GM19023 (cell line): ENCODE data around the gene RBL1.
"Not testable (repeated sequence)": the region's sequence is repeated elsewhere in the genome, so short reads cannot be mapped to it uniquely, and the experiment has no call there.

Source experiments
- ATAC-seq: cut with Tn5 transposase; IDR thresholded peaks from one replicate; pipeline ENCODE4 v1.9.1; 2021; ENCODE audit warnings: mild to moderate bottlenecking, moderate library complexity; ENCODE audit not compliant: unreplicated experiment

The RBL1 gene

DNA sequence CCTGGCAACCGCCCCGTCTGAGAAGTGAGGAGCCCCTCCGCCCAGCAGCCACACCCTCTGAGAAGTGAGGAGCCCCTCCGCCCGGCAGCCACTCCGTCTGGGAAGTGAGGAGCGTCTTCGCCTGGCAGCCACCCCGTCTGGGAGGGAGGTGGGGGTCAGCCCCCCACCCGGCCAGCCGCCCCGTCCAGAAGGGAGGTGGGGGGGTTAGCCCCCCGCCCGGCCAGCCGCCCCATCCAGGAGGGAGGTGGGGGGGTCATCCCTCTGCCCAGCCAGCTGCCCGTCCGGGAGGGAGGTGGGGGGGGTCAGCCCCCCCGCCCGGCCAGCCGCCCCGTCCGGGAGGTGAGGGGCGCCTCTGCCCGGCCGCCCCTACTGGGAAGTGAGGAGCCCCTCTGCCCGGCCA is 95.6 kb downstream of the RBL1 start:
- ATAC-seq = not testable (repeated sequence)

DNA sequence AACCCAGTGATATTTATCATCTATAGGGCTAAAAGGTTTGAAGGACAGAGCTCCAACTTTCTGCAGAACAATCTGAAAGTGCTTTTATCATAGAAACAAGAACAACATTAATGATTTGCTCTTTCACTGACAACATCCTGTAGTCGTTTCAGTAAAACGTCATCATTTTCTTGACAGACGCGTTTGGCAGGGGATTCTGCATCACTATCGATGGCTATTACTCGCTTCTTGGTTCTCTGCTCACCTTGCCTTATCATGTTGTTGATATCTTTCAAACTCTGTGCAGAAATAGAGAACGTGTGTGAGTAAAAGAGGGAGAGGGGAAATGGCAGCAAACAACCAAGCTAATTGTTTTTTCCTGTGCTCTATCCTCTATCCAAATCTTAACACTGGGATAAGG is 97.1 kb downstream of the RBL1 start:
- no peak for ATAC-seq

DNA sequence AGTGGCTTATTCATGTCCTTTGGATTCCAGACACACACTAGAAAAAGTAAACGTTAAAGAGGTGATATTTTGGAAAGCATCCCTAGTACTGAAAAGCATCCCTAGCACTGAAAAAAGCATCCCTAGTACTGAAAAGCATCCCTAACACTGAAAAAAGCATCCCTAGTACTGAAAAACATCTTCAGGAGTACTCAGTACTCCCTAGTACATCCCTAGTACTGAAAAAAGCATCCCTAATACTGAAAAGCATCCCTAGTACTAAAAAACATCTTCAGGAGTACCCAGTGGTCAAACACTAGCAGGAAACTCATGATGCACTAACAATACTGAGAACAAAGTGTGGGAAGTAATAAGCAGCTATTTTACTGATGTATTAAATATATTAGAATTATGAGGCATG is 98.7 kb downstream of the RBL1 start:
- no peak for ATAC-seq

DNA sequence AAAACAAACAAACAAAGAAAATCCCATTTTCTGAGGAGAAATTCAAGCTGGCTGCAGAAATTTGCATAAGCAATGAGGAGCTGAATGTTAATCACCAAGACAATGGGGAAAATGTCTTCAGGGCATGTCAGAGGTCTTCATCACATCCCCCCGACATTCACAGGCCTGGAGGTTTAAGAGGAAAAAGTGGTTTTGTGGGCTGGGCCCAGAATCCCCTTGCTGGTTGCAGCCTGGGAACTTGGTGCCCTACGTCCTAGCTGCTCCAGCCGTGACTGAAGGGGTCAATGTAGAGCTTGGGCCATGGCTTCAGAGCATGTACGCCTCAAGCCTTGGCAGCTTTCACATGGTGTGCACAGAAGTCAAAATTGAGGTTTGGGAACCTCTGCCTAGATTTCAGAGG is 101.6 kb downstream of the RBL1 start:
- ATAC-seq = not testable (repeated sequence)

DNA sequence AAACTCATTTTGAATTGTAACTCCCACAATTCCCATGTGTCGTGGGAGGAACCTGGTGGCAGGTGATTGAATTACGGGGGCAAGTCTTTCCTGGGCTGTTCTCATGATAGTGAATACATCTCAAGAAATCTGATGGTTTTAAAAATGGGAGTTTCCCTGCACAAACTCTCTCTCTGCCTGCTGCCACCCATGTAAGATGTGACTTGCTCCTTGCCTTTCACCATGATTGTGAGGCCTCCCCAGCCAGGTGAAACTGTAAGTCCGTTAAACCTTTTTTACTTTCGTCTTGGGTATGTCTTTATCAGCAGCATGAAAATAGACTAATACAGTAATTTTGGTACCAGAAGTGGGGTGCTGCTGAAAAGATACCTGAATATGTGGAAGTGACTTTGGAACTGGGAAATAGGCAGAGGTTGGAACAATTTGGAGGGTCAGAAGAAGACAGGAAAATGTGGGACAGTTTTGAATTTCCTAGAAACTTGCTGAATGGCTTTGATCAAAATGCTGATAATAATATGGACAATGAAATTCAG is 102.9 kb downstream of the RBL1 start:
- no peak for ATAC-seq

DNA sequence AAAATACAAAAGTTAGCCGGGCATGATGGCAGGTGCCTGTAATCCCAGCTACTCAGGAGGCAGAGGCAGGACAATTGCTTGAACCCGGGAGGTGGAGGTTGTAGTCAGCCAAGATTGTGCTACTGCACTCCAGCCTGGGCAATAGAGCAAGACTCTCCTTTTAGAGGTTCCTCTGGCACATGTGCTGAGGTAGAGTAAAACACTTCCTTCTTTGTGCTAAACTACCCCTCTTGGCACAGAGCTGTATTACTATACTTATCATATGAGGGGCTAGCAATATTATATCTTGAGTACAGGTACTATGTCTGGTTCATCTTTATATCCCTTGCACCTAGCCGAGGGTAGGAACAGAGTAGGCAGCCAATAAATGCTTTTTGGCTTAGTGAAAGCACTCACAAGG is 104.1 kb downstream of the RBL1 start:
- ATAC-seq = no peak

DNA sequence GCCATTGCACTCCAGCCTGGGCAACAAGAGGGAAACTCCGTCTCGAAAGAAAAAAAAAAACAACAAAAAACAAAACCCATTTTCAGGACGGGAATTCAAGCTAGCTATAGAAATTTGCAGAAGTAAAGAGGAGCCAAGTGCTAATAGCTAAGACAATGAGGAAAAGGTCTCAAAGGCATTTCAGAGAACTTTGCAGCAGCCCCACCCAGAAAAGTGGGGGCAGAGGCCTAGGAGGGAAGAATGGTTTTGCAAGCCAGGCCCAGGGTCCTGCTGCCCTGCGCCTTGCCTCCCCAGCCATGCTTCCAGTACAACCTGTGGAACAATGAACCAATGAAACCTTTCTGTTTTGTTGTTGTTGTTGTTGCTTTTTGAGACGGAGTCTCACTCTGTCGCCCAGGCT is 106.0 kb downstream of the RBL1 start:
- ATAC-seq = no peak

DNA sequence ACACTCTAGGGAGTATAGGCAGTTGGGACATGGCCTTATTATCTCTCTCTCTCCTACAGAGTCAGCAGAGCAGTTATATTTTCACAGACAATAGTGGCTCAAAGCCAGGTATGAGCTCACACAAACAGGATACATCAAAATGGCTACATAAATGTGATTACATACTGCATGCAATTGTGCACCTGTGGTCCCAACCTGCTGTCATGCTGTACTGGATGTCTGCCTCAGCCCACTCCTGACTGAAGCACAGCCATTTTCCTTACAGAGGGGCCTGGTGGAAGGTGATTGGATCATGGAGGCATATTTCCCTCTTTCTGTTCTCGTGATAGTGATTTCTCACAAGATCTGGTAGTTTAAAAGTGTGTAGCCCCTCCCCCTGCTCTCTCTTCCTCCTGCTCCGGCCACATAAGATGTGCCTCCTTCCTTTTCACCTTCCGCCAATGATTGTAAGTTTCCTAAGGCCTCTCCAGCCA is 107.3 kb downstream of the RBL1 start:
- no peak for ATAC-seq

DNA sequence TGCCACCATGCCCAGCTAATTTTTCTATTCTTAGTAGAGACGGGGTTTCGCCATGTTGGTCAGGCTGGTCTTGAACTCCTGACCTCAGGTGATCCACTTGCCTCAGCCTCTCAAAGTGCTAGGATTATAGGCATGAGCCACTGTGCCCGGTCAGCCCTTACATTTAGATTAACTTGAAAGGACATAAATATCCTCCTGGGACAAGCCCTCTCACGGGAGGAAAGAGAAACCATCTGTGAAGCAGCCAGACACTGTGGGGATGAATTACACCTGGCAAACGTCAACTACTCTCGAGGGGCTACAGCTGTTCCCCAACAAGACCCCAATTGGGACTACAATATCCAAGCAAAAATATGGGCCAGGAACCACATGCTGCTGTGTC is 111.5 kb downstream of the RBL1 start:
- no peak for ATAC-seq

DNA sequence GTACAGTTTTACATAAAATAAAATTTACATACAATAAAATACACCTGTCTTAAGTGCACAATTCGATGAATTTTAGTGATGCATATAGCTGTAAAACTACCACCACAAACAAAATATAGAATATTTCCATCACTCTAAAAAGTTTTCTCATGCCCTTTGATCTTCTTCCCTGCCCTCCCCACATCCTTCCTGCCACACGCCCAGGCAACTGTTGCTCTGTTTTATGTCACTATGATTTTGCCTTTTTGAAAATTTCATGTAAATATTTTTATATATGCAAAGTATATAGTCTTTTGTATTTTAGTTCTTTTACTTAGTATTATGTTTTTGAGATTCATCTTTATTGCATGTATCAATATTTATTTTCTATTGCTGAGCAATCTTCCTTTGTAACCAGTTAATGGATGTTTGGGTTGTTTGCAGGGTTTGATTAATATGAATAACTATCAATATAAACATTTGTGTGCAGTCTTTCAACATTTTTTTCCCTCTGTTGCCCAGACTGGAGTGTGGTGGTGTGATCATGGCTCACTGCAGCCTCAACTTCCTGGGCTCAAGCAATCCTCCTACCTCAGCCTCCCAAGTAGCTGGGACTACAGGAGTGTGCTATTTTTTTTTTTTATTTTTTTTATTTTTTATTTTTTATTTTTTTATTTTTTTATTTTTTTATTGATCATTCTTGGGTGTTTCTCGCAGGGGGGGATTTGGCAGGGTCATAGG is 120.5 kb downstream of the RBL1 start:
- ATAC-seq = no peak

DNA sequence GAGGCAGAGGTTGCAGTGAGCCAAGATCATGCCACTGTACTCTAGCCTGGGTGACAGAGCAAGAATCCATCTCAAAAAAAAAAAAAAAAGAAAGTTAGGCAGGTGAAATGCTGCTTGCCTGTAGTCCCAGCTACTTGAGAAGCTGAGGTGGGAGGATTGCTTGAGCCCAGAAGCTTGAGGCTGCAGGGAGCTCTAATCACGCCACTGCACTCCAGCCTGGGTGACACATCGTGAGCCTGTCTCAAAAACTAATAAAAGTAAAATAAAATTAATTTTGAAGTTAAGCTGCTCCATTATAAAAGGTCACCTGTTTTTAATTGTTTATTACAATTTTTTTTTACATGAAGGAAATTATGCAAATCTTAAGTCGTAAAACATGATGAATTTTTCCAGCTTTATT is 121.1 kb downstream of the RBL1 start:
- ATAC-seq = no peak

DNA sequence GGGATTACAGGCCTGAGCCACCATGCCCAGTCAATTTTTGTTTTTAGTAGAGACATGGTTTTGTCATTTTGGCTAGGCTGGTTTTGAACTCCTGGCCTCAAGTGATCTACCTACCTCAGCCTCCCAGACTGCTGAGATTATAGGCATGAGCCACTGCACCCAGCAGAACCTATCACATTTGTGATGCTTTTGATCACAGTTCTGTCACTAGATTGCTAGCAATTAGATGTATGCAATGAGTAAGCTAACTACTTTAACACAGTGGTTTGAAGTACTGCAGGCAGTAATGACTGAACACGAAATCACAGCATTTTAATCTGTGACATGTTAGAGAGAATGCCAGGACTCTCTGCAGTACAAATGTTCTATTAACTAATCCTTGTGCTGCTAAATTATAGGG is 124.7 kb downstream of the RBL1 start:
- ATAC-seq = no peak

DNA sequence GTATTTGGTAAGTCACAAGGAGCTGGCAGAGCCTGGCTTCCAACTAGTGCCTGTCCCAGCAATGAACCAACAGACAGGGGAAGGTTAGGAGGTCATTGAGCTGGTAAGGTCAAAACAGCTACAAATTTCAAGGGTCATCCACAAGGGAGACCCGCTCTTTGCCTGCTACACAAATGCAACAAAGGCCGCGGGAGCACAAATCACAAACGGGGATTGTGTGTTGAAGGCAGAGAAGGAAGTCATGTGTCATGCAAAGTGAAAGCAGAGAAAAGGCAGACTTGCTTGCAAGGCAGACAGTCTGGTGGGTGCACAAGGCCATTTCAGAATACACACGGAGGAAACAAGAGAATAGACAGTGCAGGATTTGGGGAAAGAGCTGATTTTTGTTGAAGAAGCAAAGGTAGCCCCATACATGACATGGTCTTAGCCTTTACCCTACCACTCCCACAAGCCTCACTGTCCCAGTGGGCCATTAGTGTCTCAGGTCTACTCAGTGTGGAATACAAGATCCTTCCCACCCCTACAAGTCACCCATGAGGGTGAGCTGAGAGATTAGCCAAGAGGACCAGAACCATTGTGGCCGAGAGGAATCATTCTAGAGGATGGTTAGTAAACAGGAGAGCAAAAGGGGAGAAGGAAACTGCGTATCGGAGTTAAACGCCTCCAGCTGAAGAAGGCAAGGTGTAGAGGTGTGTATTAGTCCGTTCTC is 126.2 kb downstream of the RBL1 start:
- ATAC-seq = no peak

DNA sequence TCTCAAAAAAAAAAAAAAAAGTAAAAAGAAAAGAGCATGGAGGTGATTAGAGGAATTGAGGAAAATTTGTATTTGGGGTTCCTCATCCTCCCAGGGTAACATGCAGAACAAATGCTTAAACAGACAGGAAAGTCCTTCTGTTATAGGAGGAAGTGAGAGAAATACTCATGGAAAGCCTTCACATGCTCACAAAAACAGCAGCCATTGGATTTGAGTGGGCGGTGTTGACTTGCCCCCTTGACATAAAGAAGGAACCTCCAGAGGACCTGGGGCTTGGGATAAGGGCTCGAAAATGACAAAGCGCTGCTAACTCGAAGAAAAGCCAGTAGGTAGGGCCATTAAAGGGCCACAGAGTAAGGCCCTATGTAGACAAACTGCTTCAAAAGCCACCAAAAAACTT is 126.7 kb downstream of the RBL1 start:
- no peak for ATAC-seq

DNA sequence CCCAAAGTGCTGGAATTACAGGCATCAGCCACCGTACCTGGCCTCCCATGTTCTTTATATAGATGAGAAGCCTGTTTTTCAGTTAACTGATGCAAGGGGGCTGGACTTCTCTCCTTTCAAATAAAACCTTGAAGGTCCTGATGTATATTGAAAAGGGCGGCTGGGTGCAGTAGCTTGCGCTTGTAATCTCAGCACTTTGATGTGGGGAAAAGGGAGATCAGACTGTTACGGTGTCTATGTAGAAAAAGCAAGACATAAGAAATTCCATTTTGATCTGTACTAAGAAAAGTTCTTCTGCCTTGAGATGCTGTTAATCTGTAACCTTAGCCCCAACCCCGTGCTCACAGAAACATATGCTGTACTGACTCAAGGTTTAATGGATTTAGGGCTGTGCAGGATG is 128.2 kb downstream of the RBL1 start:
- no peak for ATAC-seq

DNA sequence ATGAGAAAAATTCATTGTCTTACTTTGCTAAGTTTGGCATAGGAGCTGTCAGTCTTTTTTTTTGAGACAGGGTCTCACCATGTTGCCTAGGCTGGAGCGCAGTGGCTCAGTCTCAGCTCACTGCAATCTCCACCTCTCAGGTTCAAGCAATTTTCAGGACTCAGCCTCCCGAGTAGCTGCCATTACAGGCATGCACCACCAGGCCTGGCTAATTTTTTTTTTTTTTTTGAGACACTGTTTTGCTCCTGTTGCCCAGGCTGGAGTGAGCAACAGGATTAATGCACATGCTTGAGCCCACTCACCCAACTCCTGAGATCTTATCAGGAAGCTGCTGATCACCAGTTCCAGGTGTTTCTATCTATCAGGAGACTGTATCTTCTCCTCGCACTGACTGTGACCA is 128.8 kb downstream of the RBL1 start:
- not testable (repeated sequence) for ATAC-seq

DNA sequence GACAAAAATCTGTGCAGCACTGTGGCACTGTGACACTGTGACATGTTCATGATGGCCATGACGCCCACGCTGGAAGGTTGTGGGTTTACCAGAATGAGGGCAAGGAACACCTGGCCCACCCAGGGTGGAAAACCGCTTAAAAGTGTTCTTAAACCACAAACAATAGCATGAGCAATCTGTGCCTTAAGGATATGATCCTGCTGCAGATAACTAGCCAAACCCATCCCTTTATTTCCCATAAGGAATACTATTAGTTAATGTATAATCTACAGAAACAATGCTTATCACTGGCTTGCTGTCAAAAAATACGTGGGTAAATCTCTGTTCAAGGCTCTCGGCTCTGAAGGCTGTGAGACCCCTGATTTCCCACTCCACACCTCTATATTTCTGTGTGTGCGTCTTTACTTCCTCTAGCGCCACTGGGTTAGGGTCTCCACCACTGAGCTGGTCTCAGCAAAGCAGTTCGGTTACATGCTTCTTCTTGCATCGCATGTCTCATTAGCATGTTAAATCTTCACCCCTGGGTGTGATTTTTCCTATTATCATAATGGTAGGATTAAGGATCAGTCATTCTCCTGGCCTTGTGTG is 133.3 kb downstream of the RBL1 start:
- not testable (repeated sequence) for ATAC-seq

DNA sequence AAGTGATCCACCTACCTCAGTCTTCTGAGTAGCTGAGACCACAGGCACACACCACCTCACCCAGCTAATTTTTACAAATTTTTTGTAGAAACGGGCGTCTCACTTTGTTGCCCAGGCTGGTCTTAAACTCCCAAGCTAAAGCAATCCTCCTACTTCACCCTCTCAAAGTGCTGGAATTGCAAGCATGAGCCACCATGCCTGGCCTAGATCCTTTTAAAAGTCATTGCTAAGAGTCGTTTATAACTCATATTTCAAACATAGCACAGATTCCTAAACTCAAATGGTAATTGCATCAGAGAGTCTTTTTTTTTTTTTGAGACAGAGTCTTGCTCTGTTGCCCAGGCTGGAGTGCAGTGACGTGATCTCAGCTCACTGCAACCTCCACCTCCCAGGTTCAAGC is 136.6 kb downstream of the RBL1 start:
- no peak for ATAC-seq

DNA sequence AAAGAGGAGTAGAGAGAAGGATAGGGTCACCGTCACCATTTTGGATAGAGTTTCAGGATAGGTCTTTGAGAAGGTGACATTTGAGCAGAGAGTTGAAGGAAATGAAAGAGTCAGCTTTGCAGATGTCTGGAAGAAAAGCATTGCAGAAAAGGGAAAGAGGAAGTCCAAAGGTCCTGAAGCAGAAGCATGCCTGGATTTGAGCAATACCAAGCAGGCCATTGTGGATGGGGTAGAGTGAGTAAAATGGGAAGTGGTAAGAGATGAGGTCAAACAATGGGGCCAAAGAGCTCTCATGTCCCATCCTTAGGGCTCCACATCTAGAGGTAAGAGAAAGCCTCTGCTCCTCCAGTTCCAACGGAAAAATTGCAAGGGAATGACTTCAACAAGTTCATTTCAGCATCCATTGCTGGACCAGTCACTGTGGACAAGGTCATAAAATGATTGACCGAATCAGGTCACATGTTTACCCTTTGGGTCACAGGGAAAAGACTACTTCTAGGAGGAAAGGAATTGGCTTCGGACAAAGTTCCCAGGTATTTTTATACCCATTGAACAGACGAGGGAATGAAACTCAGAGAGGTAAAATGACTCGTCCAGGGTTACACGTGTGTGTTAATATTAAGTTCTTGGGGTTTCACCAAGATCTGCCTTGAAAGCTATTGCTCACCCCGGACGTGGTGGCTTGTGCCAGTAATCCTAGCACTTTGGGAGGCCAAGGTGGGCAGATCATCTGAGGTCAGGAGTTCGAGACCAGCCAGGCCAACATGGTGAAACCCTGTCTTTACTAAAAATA is 137.7 kb downstream of the RBL1 start:
- no peak for ATAC-seq

DNA sequence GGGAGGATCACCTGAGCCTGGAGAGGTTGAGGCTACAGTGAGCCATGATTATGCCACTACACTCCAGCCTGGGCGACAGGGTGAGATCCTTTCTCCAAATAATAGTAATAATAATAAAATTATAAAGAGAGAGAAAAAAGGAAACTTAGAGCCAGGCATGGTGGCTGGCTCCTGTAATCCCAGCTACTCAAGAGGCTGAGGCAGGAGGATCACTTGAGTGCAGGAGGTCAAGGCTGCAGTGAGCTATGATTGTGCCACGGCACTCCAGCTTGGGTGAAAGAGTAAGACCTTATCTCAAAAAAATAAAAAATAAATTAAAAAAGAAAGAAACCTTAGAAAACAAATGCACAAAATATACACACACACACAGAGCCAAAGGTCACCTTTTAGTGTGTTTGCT is 139.1 kb downstream of the RBL1 start:
- no peak for ATAC-seq

DNA sequence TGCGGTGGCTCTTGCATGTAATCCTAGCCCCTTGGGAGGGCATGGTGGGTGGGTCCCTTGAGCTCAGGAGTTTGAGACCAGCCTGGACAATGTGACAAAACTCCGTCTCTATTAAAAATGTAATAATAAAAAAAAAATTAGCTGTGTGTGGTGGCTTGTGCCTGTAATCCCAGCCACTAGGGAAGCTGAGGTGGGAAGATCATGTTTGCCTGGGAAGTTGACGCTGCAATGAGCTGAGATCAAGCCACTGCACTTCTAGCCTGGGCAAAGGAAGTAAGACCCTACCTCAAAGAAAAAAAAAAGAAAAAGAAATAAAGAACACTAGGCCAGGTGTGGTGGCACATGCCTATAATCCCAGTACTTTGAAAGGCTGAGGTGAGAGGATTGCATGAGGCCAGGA is 139.8 kb downstream of the RBL1 start:
- ATAC-seq = no peak
